Muscle of back (tissue), 11 donors: ENCODE measurements around the gene KCNJ3. TPM values are rescaled to one million over a fixed set of nuclear protein-coding genes. Genes with fewer than 3 reads are reported as not detected.
A peak's percentile ranks its signal among the peaks of the same experiment; 100 is the strongest.
"Not testable (repeated sequence)": the region's sequence is repeated elsewhere in the genome, so short reads cannot be mapped to it uniquely, and the experiment has no call there.

Experiments
- DNase-seq, 3 donors: peaks; one replicate each; pipeline versions ENCODE4 v3.0.0 to v3.0.0-alpha.2; 2013
- polyA plus RNA-seq, 10 donors: library from polyadenylated mRNA; unstranded; fragments of 120-200 nt; gene quantifications; one replicate each; pipeline ENCODE4 v1.2.1, GENCODE V29; 2013; ENCODE audit not compliant: insufficient read length in 10 of 10

KCNJ3 gene
- polyA plus RNA-seq, 10 donors: 0.31 to 1.0 (median 0.73) TPM

DNA sequence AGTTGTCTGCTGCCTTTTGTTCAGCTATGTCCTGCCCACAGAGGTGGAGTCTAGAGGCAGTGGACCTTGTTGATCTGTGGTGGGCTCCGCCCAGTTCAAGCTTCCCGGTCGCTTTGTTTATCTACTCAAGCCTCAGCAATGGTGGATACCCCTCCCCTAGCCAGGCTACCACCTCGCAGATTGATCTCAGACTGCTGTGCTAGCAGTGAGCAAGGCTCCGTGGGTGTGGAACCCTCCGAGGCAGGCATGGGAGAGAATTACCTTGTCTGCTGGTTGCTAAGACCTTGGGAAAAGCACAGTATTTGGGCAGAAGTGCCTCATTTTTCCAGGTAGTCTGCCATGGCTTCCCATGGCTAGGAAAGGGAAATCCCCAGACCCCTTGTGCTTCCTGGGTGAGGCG is 146.0 kb downstream of the KCNJ3 start:
- no peak for DNase-seq

DNA sequence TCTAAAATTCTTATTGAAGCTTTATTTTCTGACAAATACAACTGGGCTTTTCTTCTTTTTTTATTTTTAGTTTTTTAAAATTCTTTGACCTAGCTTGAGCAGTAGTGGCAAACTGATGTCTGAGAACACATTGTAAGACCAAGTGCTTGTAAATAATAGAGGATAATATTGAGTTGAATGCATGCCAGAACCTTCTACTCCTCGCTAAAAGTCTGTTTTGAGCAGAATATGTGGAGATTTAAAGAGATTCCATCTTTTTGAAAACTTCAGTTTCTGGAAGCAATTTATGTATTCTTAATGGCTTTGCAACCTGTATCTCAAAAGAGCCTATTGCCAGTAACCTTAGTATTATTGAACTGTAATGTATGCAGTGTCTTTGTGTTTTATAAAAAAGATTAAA is 148.3 kb downstream of the KCNJ3 start:
- no peak for DNase-seq

DNA sequence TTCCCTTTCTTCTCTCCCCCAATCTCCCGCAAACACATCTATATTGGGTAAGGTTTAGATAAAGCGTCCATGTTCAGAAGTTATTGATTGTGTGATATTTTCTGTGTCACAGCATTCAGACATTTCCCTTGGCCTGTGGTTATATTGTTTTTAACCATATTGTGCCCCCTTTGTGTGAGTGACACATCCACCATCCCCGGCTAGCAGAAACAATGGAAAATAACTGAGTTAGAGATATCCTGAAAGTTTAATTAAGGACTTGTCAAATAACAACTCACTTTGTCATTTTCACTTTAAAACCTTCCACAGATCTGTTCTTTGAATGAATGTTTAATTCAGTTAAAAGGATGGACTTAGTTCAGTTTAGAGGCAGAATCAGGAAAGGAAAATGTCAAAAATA is 151.0 kb downstream of the KCNJ3 start:
- DNase-seq: no peak

DNA sequence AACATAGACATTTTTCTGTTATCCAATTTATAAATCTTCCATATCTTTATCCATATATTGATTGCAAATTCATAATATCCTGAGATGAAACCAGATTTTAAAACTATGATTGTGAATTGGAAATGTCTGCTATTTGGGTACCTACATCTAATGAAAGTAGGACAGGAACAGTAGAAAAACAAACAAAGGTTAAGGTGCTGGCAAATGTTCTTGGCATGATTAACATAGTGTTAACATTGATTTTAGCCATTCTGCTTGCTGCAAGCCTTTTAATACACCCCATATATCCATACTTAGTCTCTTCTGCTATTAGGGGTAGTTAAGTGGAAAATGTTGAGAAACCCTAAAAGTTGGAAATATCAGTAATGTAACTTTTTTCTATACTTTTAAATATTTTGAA is 152.0 kb downstream of the KCNJ3 start:
- DNase-seq: no peak

DNA sequence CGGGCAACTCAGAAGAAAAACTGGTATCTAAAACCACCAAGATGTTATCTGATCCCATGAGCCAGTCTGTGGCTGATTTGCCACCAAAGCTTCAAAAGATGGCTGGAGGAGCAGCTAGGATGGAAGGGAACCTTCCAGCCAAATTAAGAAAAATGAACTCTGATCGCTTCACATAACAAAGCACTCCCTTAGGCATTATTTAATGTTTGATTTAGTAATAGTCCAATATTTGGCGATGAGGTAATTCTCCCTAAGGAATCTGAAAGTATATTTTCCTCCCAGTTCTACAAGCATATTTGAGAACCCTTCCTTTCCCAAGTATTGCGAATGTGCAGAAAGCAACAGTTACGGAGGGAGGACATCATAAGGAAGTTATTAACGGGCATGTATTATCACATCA is 156.6 kb downstream of the KCNJ3 start:
- peak in 2 of 3 donors; percentile 8 to 42 for DNase-seq

DNA sequence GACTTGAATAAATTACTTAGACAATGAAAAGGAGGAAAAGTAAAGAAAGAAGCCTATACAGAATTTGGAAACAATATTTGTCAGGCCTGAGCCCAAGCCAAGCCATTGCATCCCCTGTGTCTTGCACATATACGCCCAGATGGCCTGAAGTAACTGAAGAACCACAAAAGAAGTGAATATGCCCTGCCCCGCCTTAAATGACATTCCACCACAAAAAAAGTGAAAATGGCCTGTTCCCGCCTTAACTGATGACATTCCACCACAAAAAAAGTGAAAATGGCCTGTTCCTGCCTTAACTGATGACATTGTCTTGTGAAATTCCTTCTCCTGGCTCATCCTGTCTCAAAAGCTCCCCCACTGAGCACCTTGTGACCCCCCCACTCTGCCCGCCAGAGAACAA is 168.7 kb downstream of the KCNJ3 start:
- DNase-seq: not testable (repeated sequence)

DNA sequence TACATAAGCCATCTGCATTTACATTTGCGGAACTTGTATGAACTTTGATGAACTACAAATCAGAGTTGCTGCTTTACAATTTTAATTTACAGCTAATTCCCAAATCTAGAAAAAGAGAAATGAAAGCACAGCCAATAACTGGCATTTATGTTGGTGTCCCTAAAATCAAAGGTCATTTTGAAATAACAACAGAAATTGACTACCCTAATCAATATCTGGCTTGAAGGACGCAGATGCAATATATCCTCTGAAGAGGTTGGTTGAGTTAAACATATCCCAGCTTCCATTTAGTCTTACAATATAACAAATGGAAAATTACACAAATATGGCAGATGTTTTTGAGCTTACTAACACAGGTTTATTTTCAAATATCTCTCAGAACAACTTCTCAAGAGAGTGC is 177.5 kb downstream of the KCNJ3 start:
- DNase-seq: no peak

DNA sequence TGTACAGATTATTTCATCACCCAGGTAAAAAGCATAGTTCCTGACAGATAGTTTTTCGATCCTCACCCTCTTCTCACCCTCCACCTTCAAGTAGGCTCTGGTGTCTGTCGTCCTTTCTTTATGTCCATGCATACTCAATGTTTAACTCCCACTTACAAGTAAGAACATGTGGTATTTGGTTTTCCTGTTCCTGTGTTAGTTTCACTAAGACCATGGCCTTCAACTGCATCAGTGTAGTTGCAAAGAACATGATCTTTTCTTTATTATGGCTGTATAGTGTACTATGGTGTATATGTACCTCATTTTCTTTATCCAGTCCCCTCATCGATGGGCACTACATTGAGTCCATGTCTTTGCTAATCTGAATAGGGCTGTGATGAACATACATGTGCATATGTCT is 184.2 kb downstream of the KCNJ3 start:
- DNase-seq: no peak

DNA sequence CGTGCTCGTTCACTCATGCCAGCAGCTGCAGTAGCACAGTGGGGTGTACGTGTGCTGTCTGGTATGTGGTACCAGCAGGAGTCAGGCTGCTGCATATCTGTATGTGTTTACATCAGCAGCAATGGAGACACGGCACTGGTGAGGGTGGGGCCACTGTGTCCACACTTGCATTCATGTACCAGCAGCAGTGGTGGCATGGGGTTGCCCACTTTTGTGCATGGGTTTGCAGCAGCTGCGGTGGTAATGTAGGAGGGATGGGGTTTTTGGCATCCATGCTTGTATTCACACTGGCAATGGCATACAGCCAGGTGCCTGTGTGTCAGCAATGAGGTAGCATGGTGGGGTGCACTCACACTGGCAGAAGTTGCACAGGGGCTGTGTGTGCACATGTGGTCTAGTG is 187.8 kb downstream of the KCNJ3 start:
- no peak for DNase-seq

DNA sequence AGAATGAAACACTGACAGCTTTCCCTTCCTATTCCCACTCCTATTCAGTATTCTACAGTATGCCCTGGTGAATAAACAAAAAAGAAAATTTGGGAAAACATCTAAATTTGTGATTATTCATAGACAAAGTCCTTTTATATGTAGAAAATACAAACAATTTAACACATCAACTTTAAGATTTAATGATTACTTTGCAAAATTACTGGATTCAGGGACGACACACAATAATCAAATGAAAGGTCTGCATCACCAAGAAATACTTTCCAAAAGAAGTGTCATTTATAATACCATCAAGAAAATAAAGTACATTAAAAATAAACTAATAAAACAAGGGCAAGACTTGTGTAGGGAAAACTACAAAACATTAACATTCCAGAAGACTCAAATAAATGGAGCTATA is 199.8 kb downstream of the KCNJ3 start:
- no peak for DNase-seq

DNA sequence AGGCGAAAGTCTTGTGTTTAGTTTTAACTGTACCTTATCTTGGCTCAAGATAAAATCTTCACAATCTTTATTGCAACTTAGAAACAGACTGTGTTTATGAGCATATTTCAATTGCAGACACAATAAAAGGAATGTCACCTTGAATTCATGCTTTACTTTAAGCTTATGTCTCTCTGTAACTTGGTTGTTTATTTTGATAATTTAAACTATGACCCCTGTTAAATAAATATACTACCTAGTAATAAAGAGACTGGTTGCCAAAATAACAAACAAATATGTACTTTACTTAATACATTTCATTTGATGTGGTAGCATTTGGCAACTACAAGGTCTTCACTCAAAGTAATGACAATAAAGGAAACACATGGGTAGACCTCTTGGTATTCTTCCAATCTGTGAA is 202.6 kb downstream of the KCNJ3 start:
- no peak for DNase-seq
